ENCODE measurements around the gene ASCC2.

Gene ASCC2

GRCh38 chr22:29831186-29831921 lies 6.7 kb downstream of the ASCC2 start:
- TF ChIP-seq POLR2AphosphoS5 (IDR thresholded peaks at IDR 0.05; ENCODE audit: low read depth, low read length), result no peak
- TF ChIP-seq SIN3A (IDR thresholded peaks at IDR 0.05; ENCODE audit: borderline replicate concordance, insufficient read depth, low read length), result no peak
- TF ChIP-seq REST (IDR thresholded peaks at IDR 0.05; ENCODE audit: insufficient read depth in 1 of 2, low read depth in 2 of 2, low read length in 2 of 2), result no peak
- no peak for TF ChIP-seq TAF1 (IDR thresholded peaks at IDR 0.05; ENCODE audit: borderline replicate concordance, insufficient read depth, low read length)
- no peak for TF ChIP-seq FOXP2 (optimal IDR thresholded peaks at IDR 0.05; ENCODE audit: borderline replicate concordance, extremely low read depth, extremely low read length, insufficient read depth)

GRCh38 chr22:29830585-29830984 lies 7.5 kb downstream of the ASCC2 start:
- no peak for TF ChIP-seq POLR2AphosphoS5 (IDR thresholded peaks at IDR 0.05; ENCODE audit: low read depth, low read length)

- no peak for TF ChIP-seq TAF1 (IDR thresholded peaks at IDR 0.05; ENCODE audit: borderline replicate concordance, insufficient read depth, low read length)
- no peak for TF ChIP-seq SIN3A (IDR thresholded peaks at IDR 0.05; ENCODE audit: borderline replicate concordance, insufficient read depth, low read length)
- no peak for TF ChIP-seq REST (IDR thresholded peaks at IDR 0.05; ENCODE audit: insufficient read depth in 1 of 2, low read depth in 2 of 2, low read length in 2 of 2)
- no peak for TF ChIP-seq FOXP2 (optimal IDR thresholded peaks at IDR 0.05; ENCODE audit: borderline replicate concordance, extremely low read depth, extremely low read length, insufficient read depth)
- no peak for TF ChIP-seq POLR2AphosphoS5 (IDR thresholded peaks at IDR 0.05; ENCODE audit: low read depth, low read length)
Observed at GRCh38 chr22:29827091-29827490, 11.0 kb downstream of the ASCC2 start.

- TF ChIP-seq TAF1 (IDR thresholded peaks at IDR 0.05; ENCODE audit: borderline replicate concordance, insufficient read depth, low read length) (no peak), POLR2AphosphoS5 (IDR thresholded peaks at IDR 0.05; ENCODE audit: low read depth, low read length) (no peak), SIN3A (IDR thresholded peaks at IDR 0.05; ENCODE audit: borderline replicate concordance, insufficient read depth, low read length) (no peak), REST (IDR thresholded peaks at IDR 0.05; ENCODE audit: insufficient read depth in 1 of 2, low read depth in 2 of 2, low read length in 2 of 2) (no peak), FOXP2 (optimal IDR thresholded peaks at IDR 0.05; ENCODE audit: borderline replicate concordance, extremely low read depth, extremely low read length, insufficient read depth) (no peak)
Observed at GRCh38 chr22:29825578-29825977, 12.5 kb downstream of the ASCC2 start.

GRCh38 chr22:29824677-29825076 lies 13.4 kb downstream of the ASCC2 start:
- no peak for TF ChIP-seq REST (IDR thresholded peaks at IDR 0.05; ENCODE audit: insufficient read depth in 1 of 2, low read depth in 2 of 2, low read length in 2 of 2)
- no peak for TF ChIP-seq POLR2AphosphoS5 (IDR thresholded peaks at IDR 0.05; ENCODE audit: low read depth, low read length)
- TF ChIP-seq FOXP2 (optimal IDR thresholded peaks at IDR 0.05; ENCODE audit: borderline replicate concordance, extremely low read depth, extremely low read length, insufficient read depth), result no peak
- TF ChIP-seq SIN3A (IDR thresholded peaks at IDR 0.05; ENCODE audit: borderline replicate concordance, insufficient read depth, low read length), result no peak
- TF ChIP-seq TAF1 (IDR thresholded peaks at IDR 0.05; ENCODE audit: borderline replicate concordance, insufficient read depth, low read length), result no peak

Data from PFSK-1 (cell line).